GM12878 (cell line): ENCODE data around the gene CCDC88C. TPM values are rescaled to one million over a fixed set of nuclear protein-coding genes. Genes with fewer than 3 reads are reported as not detected.

ENCODE experiments used
- DPF2 ChIP-seq: fragments of 450-650 bp; IDR thresholded peaks from 2 replicates; pipeline ENCODE4 v1.6.1; 2017; ENCODE audit warnings: mild to moderate bottlenecking
- EED ChIP-seq: sonication (generic); IDR thresholded peaks from 2 replicates; pipeline ENCODE4 v1.6.1; 2016; ENCODE audit warnings: antibody characterized with exemption, low read depth
- HSF1 ChIP-seq: fragments of 150-350 bp; IDR thresholded peaks from 2 replicates; pipeline ENCODE4 v1.6.1; 2014; ENCODE audit warnings: mild to moderate bottlenecking, low read depth, low read length
- MEF2A ChIP-seq: IDR thresholded peaks from 2 replicates; pipeline ENCODE4 v1.6.1; 2011; ENCODE audit warnings: low read depth, mild to moderate bottlenecking, low read length, moderate library complexity; ENCODE audit not compliant: insufficient read depth
- MYC ChIP-seq: IDR thresholded peaks from 2 replicates; pipeline ENCODE4 v1.6.1; 2011; ENCODE audit warnings: mild to moderate bottlenecking, low read length, moderate library complexity, inconsistent platforms; ENCODE audit not compliant: insufficient read depth, insufficient replicate concordance, insufficient read length, severe bottlenecking
- NFYB ChIP-seq: IDR thresholded peaks from 2 replicates; pipeline ENCODE4 v1.6.1; 2011; ENCODE audit warnings: low read depth, mild to moderate bottlenecking, low read length, improper control_type of control experiment, moderate library complexity; ENCODE audit not compliant: insufficient read depth
- NR2C1 ChIP-seq: fragments of 450-650 bp; IDR thresholded peaks from 2 replicates; pipeline ENCODE4 v1.6.1; 2017; ENCODE audit warnings: antibody characterized with exemption, mild to moderate bottlenecking, moderate library complexity
- NR2F1 ChIP-seq: fragments of 450-650 bp; conservative IDR thresholded peaks from 2 replicates; pipeline ENCODE4 v1.6.1; 2017; ENCODE audit warnings: mild to moderate bottlenecking
- RB1 ChIP-seq: fragments of 450-650 bp; formaldehyde crosslinking; IDR thresholded peaks from 2 replicates; pipeline ENCODE4 v1.6.1; 2017; ENCODE audit warnings: mild to moderate bottlenecking, borderline replicate concordance
- SRF ChIP-seq, 2 experiments: IDR thresholded peaks; 2 replicates each; pipeline ENCODE4 v1.6.1; 2011; ENCODE audit warnings: low read depth in 2 of 2, low read length in 2 of 2, mild to moderate bottlenecking in 1 of 2, moderate library complexity in 1 of 2
- TARDBP ChIP-seq: IDR thresholded peaks from 2 replicates; pipeline ENCODE4 v1.6.1; 2016; ENCODE audit warnings: borderline replicate concordance
- ZNF687 ChIP-seq: fragments of 450-650 bp; IDR thresholded peaks from 2 replicates; pipeline ENCODE4 v1.6.1; 2017; ENCODE audit warnings: mild to moderate bottlenecking, moderate library complexity
- polyA plus RNA-seq, 11 experiments: library from polyadenylated mRNA; depleted of rRNA in 4 of 11; unstranded in 6 of 11; stranded (reverse) in 5 of 11; fragments of >200 nt; fragmentation: Nextera tagmentation in 4 of 11; fragmentation: Illumina TruSeq in 1 of 11; extraction: Ambion mirVana in 4 of 11; extraction: Trizol in 1 of 11; gene quantifications; 1 replicate in 1 of 11; 2 replicates in 10 of 11; pipeline versions ENCODE4 v1.2.1 to v1.2.3, GENCODE V29; 2011 to 2016; ENCODE audit warnings: inconsistent platforms in 2 of 11, missing spikeins in 2 of 11, low read depth in 1 of 11
- total RNA-seq, 4 experiments: library from RNA; depleted of rRNA in 3 of 4; stranded (reverse); fragments of >200 nt in 3 of 4; fragmentation: Illumina TruSeq in 1 of 4; extraction: Trizol in 1 of 4; gene quantifications; 2 replicates each; pipeline versions ENCODE4 v1.2.1 to v1.2.3, GENCODE V29; 2013 to 2021
- TF ChIP-seq, protein P1 (sequence below): fragments of 450-650 bp; IDR thresholded peaks from 2 replicates; pipeline ENCODE4 v1.6.1; 2017; ENCODE audit warnings: low read depth, mild to moderate bottlenecking, moderate library complexity
- TF ChIP-seq, protein P2 (sequence below): IDR thresholded peaks from 2 replicates; pipeline ENCODE4 v1.6.1; 2012; ENCODE audit warnings: mild to moderate bottlenecking, low read depth, low read length
- TF ChIP-seq, protein P3 (sequence below): fragments of 150-350 bp; IDR thresholded peaks from 2 replicates; pipeline ENCODE4 v1.6.1; 2016; ENCODE audit warnings: low read depth, low read length

CCDC88C gene
- total and polyA plus RNA-seq, 10 of the 15 experiments (the other 5 are each of a cell fraction or from before 2014, with no cell fraction given): 4.0 to 79.6 (median 36.6) TPM

- TF ChIP-seq, protein P1, sequence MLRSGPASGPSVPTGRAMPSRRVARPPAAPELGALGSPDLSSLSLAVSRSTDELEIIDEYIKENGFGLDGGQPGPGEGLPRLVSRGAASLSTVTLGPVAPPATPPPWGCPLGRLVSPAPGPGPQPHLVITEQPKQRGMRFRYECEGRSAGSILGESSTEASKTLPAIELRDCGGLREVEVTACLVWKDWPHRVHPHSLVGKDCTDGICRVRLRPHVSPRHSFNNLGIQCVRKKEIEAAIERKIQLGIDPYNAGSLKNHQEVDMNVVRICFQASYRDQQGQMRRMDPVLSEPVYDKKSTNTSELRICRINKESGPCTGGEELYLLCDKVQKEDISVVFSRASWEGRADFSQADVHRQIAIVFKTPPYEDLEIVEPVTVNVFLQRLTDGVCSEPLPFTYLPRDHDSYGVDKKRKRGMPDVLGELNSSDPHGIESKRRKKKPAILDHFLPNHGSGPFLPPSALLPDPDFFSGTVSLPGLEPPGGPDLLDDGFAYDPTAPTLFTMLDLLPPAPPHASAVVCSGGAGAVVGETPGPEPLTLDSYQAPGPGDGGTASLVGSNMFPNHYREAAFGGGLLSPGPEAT: 0 out of 2 replicates have a peak, but pooled peaks have one; percentile 31
- no peak for TF ChIP-seq HSF1
- no peak for TF ChIP-seq NFYB
- TF ChIP-seq, protein P2, sequence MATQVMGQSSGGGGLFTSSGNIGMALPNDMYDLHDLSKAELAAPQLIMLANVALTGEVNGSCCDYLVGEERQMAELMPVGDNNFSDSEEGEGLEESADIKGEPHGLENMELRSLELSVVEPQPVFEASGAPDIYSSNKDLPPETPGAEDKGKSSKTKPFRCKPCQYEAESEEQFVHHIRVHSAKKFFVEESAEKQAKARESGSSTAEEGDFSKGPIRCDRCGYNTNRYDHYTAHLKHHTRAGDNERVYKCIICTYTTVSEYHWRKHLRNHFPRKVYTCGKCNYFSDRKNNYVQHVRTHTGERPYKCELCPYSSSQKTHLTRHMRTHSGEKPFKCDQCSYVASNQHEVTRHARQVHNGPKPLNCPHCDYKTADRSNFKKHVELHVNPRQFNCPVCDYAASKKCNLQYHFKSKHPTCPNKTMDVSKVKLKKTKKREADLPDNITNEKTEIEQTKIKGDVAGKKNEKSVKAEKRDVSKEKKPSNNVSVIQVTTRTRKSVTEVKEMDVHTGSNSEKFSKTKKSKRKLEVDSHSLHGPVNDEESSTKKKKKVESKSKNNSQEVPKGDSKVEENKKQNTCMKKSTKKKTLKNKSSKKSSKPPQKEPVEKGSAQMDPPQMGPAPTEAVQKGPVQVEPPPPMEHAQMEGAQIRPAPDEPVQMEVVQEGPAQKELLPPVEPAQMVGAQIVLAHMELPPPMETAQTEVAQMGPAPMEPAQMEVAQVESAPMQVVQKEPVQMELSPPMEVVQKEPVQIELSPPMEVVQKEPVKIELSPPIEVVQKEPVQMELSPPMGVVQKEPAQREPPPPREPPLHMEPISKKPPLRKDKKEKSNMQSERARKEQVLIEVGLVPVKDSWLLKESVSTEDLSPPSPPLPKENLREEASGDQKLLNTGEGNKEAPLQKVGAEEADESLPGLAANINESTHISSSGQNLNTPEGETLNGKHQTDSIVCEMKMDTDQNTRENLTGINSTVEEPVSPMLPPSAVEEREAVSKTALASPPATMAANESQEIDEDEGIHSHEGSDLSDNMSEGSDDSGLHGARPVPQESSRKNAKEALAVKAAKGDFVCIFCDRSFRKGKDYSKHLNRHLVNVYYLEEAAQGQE: no peak
- TF ChIP-seq, protein P3, sequence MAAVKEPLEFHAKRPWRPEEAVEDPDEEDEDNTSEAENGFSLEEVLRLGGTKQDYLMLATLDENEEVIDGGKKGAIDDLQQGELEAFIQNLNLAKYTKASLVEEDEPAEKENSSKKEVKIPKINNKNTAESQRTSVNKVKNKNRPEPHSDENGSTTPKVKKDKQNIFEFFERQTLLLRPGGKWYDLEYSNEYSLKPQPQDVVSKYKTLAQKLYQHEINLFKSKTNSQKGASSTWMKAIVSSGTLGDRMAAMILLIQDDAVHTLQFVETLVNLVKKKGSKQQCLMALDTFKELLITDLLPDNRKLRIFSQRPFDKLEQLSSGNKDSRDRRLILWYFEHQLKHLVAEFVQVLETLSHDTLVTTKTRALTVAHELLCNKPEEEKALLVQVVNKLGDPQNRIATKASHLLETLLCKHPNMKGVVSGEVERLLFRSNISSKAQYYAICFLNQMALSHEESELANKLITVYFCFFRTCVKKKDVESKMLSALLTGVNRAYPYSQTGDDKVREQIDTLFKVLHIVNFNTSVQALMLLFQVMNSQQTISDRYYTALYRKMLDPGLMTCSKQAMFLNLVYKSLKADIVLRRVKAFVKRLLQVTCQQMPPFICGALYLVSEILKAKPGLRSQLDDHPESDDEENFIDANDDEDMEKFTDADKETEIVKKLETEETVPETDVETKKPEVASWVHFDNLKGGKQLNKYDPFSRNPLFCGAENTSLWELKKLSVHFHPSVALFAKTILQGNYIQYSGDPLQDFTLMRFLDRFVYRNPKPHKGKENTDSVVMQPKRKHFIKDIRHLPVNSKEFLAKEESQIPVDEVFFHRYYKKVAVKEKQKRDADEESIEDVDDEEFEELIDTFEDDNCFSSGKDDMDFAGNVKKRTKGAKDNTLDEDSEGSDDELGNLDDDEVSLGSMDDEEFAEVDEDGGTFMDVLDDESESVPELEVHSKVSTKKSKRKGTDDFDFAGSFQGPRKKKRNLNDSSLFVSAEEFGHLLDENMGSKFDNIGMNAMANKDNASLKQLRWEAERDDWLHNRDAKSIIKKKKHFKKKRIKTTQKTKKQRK: no peak
- TF ChIP-seq NR2C1: no peak
- TF ChIP-seq TARDBP: no peak
- peak; percentile 89 for TF ChIP-seq ZNF687
- peak; percentile 94 for TF ChIP-seq EED
- no peak for TF ChIP-seq RB1
- peak; percentile 51; the same call in 1 of the 2 replicates for TF ChIP-seq DPF2
- TF ChIP-seq MYC: peak; percentile 86
- TF ChIP-seq MEF2A: 0 out of 2 replicates have a peak, but pooled peaks have one; percentile 54
- no peak for TF ChIP-seq SRF (IDR thresholded peaks at IDR 0.05; ENCODE audit: low read depth in 2 of 2, low read length in 2 of 2)
- 0 out of 2 replicates have a peak, but pooled peaks have one; percentile 30 for TF ChIP-seq NR2F1
Measured at GRCh38 chr14:91315844-91316267, 101.8 kb downstream of the CCDC88C start (continued).
